Mesenteric fat pad (tissue), 1 donor: Measurements from ENCODE around the gene TUG1. TPM values are rescaled to one million over a fixed set of nuclear protein-coding genes. Genes with fewer than 3 reads are reported as not detected.
A peak's percentile ranks its signal among the peaks of the same experiment; 100 is the strongest.

Experiments used
- DNase-seq: peaks from one replicate; pipeline ENCODE4 v3.0.0-alpha.2; 2020; ENCODE audit warnings: low spot score
- long read RNA-seq: library from polyadenylated mRNA; unstranded; transcript quantifications from one replicate; pipeline ENCODE4 v2.0.0, GENCODE V29; 2020
- total RNA-seq: library from RNA; stranded (reverse); fragmentation: NEBNext Ultra II Directional; extraction: Animal tissue kit (Norgen Biotek cat#: 25700); gene quantifications from one replicate; pipeline ENCODE4 v1.2.1, GENCODE V29; 2021
- donor health status: DM: yes; HTN: yes; CAD: no.

Gene TUG1
- 52.2 TPM for total RNA-seq
- long read RNA-seq, full-length matches to known transcripts: 42 of 59 reads
- long read RNA-seq, partial matches to known transcripts: 0 of 59 reads
- long read RNA-seq, other reads (novel, unspliced or antisense): 17 of 59 reads

DNA sequence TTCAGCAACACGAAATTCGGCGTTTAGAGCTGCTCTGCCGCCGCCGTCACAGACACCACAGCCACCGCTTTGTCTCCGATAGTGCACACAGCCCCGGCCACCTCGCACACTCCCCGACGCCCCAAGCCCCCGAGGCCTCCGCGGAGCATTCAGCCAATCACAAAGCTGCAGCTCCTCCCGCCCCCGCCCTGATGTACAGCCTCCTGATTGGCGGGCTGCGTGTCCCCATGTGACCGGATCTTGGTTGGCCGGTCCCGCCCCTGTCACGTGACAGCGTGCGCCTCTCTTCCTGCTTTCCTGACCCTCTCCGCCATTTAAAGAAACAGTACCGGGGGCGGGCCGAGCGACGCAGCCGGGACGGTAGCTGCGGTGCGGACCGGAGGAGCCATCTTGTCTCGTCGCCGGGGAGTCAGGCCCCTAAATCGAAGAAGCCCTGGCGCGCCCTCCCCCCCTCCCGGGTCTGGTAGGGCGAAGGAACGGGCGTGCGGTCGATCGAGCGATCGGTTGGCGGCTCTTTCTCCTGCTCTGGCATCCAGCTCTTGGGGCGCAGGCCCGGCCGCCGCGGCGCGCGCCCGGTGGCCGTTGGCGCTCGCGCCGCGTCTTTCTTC, at the start of gene TUG1:
TSS of gene TUG1 (plus strand) at position 342 of the 608 bp plus-strand sequence.
- peak; percentile 99 for DNase-seq

DNA sequence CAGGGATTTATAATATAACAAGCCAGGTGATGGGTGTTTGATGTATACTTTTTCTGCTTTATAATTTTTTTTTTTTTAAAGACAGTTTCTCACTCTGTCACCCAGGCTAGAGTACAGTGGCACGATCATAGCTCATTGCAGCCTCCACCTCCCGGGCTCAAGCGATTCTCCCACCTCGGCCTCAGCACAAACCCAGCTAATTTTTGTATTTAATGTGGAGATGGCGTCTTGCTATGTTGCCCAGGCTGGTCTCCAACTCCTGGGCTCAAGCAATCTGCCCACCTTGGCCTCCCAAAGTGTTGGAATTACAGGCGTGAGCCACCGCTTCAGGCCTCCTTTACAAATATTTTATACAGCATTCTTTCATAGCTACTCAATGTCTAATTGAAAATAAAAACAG, 49.1 kb upstream of the TUG1 start:
- DNase-seq: no peak

DNA sequence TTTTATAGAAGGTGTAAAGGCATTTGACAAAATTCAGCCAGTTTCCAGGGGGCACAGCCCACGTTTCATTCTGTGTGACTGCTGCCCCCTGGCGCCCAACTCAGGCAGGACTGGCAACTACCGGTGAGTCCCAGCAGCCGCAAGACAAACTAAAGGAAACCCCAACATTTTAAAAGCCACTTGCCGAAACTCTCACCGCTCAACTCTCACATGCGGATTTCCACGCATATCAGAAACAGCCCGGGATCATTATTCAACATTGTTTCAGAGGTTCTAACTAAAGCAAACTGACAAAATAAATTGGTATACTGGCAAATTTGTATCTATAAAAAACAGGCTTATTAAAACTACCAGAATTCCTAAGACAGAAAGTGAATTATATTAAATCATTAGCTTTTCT, 48.7 kb upstream of the TUG1 start:
- DNase-seq: no peak

DNA sequence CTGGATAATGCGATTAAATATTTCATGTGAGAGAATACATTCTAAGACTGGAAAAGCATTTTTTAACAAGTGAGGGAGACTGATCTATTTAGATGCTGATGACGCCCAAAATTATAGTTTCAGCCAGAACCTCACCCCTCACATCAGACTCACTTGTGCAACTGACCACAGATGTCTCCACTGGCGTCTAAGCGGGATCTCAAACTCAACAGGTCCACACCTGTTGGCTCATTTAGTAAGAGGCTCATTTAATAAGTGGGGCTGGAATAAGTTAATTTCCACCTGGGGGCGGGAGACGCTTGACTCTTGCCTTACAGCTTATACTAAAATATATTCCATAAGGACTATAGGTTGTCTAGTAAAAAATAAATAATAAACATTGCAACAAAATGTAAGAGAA, 48.0 kb upstream of the TUG1 start:
- DNase-seq: no peak

DNA sequence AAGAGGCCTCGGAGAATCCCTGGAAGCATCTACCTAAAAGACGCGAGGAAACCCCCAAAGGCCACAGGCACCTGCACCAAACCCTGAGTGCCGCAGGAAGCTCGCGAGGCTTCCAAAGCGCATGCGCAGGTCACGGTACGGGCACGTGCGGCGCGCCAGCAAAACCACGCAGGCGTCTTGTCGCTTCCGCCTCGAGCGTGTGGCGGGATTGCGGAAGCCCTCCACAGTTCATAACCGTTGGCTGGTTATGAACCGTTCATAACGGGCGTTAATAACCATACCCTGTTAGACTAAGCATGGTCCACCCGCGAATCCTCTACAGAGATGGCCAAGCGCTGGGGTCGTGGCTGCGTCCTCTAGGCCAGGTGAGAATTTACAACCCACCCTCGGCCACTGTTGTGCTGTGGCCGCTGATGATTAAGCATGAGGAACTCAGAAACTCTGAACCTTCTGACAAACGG, 46.9 kb upstream of the TUG1 start:
- DNase-seq: no peak

DNA sequence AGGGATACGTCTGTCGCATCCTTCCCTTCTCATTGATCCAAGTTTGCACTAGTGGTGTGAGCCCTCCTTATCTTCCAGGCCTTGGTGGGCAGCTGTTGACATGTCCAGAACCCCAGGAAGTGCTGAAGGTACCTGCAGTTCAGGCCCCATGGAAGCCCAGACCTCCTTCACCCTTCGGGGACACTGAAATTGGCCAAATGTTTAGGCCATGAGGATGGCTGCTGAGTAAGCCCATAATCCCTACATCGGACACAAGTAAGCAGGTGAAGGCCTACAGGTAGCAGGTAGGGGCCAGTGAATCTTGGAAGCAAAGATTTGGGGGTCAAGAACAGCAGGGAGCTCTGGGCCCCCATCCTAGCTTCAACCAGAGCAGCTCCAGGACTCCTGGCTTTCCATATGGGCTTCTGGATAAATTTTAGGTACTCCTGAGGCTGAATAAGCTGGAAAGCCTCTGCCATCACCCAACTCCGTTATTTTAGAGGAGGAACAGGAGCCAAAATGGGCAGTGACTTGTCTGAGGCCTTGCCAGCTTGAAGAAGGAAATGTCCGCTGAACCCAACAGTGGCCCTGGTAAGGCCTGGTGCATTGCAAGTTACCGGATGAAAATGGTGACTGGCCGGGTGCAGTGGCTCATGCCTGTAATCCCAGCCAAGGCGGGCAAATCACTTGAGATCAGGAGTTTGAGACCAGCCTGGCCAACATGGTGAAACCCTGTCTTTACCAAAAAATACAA, 45.7 kb upstream of the TUG1 start:
- peak; percentile 69 for DNase-seq

DNA sequence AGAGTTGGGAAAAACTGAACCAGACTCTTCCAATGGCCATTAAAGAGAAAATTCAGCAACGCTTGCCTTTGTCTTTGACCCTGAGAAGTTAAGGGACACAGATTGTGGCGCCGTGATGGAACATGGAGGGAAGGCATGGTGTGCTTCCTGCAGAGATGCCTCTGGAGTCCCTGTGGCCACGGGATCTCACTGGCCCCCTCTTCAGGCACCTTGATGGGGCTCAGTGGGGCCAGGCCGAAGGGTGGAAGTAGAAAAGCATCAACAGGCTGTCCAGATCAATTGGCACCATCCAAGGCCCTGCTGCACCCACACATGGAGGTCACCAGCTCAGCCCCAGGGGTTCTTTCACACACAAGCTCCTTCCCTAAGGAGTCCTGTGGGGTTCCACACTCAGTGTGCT, 43.4 kb upstream of the TUG1 start:
- DNase-seq: no peak

DNA sequence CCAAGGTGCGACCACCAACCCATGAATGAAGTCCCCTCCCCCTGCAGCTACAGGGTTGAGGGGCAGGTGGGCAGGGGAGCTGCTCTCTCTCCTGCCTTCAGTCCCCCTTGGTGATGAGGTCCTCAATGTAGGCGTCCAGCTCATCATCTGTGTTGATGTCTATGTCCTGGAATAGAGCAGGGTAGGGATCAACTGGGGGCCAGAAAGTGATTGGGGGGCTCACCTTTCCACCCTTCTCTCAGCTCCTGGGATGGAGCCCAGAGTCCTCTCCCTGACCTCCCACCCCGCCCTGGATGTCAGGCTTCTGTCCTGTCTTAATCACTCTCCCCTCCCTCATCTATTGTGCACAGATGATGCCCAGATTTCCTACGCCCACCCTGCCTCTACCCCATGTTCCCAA, 42.4 kb upstream of the TUG1 start:
- no peak for DNase-seq

DNA sequence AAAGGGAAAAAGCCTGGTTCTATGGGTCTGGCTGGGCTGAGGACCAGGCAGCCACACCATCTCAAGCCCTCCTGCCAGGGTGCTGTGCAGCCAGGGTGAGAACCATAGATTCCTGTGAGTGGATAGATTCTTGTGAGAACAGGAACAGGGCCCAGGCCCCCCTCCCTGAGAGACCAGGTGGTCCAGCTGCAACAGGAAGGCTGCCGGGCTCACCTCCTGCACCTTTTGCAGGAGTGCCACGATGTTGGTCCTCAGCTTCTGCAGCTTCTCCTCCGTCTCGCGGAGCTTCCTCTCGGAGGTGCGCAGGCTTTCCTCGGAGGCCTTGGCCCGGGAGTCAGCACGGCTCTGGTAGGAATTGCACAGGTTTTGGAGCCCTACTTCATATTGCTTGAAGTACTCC, 41.3 kb upstream of the TUG1 start:
- no peak for DNase-seq

DNA sequence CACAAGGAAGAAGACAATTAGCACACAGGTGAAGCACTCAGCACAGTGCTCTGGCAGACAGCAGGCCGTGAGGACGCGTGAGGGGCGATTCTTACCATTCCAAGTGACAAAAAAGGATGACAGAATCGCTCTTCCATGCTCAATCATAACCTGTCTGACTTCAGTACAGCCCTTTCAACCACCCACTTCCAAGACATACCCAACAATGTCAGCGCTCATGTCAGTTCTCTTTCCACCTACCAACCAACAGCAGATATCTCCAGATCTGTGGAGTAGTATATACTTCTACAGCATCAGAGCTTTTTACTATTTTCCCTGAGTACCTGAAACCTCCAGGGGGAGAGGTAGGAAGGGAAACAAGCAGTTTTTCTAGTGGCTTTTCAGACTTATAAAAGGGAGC, 40.7 kb upstream of the TUG1 start:
- DNase-seq: no peak

DNA sequence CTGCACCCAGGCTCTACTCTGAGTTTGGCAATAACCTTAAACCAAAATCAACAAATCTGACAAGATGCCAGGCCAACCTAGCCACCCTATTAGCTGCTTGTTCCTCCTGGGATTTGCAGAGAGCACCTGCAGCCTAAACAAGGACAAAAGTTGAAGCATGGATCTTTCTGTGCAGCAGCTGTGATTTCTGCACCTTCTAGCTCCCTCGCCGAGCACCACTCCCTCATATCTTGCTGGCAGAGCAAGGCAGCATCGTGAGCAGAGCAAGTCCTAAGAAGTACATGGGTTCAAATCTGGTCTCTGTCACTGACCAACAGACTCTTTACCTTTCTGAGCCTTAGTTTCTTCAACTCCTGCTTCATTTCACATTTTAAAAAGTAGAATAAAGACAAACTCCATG, 38.8 kb upstream of the TUG1 start:
- DNase-seq: no peak

DNA sequence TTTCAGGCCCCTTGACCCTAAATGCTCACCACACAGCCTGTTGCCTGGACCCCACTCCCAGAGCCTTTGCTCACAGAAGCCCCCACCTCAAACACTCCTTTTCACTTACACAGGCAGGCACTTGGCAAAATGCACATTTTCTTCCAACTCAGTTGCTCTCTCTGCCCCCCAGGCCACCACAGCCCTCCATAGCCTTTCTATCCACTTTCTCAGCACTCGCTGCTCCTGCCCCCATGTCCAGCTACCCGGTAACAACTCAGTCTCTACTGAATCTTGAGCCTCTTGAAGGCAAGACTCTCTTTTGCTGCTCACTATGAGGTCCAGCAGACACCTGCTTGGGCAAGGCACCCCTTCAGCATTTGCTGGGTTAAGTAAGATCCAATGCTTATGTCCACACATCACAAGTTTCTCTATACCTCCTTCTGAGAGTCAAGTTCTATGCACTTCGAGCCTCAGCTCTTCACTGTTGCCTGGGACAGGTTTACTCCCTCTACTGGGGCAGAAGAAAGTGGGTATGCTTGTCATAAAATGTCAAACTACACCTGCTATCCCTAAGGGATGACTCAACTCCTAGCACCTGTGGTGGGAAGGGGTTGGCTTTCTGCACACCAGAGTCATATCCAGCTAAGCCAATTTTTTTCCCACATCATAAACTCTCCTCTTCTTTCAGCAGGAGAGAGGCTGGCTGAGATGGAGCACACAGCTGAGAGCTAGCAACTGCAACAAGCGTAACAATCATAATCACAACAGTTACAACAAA, 37.3 kb upstream of the TUG1 start:
- DNase-seq: no peak

DNA sequence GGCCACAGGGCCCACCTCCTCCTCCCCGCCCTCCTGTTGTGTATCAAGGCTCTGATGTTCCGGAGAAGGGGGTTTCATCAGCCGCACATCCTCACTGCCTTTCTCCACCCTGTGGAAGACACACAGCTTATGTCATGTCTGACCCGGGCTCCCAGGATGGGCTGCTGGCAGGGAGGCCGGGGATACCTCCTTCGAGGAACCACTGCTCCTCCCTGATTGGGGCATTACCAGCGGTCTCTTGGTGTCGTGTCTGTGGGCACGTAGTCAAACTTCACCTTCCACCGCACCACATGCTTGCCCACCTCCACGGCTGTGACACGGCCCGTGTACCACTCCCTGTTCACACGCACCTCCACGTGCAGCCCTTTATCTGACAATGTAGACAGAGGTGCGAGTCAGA, 36.4 kb upstream of the TUG1 start:
- no peak for DNase-seq

DNA sequence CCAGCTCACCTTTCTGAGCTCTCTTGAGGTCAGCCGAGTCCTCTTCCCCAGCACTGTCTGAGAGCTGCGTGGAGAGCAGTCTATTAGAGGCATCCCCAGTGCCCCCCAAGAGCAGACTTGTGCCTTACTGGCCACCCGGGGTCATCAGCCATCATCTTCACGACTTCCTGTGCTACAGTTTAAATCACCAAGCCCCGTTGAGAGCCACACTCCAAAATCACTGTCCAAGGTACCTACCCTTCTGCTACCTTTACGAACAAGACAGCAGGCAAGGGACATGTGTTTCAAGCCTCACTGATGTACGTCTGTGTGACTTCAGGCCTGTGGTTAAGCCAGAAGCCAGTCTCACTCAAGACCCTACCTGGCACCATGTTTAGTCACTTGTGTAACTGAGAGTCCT, 35.6 kb upstream of the TUG1 start:
- no peak for DNase-seq

DNA sequence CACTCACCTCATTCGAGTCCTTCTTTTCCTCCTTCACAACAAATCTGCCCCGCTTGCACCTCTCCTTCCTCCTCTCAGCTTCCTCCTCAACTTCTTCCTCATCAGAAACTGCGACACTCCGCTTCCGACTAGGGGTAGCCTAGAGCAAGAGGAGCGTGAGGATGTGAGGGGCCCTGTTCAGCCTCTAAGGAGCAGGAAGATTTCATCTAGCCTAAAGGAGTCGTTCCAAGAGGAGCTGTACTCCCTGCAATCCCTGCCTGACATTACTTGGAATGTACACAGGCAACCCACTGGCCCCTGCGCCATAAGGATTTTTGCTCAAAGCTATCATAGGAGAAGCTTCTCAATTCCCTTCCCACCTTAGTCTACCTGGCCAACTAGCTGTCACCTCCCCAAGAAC, 35.0 kb upstream of the TUG1 start:
- DNase-seq: no peak

DNA sequence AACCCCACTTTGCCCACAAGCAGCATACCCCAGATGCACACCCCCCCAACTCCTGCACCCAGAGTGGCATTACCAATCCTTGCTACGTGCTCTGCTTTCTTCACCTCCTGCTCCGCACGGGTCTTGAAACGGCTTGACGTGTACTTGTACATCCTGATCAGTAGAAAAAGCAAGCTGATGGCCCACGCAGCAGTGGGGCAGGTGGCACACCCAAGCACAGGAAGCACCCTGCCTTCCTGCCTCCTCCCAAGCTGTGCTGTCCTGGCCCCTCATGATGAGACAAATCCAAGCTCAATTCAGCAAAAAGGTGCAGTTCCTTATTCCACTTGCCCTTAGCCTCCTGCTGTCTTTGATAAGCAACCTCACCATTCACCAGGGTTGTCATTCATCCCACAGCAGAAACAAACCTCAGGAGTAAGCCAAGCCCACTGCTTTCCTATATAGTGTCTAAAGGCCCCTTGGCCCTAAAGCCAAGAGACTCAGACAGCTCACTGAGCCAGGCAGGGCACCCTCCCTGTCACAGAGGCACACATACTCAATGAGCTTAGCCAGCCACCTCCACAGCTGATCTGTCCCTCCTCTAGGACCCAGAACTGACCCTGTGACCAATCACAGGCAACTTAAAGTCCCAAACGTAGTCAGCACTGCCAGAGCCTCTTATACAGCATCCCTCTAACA, 28.2 kb upstream of the TUG1 start:
- no peak for DNase-seq

DNA sequence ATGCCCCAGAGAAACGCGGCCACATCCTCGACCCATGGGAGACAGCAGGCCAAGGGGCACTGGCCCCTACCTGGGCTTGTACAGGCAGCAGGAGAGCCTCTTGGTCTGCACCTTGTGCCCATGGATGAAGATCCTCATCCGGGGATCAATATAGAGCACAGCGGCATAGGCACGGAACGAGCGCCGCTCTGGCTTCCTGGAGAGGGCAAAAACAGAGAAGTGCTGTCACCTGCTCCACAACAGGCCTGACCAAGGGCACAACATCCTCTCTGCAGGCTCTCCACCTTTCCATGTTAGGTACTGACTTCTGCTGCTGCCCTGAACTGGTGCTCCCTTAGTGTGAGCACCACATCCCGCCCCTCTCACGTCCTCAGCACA, 27.7 kb upstream of the TUG1 start:
- DNase-seq: no peak

DNA sequence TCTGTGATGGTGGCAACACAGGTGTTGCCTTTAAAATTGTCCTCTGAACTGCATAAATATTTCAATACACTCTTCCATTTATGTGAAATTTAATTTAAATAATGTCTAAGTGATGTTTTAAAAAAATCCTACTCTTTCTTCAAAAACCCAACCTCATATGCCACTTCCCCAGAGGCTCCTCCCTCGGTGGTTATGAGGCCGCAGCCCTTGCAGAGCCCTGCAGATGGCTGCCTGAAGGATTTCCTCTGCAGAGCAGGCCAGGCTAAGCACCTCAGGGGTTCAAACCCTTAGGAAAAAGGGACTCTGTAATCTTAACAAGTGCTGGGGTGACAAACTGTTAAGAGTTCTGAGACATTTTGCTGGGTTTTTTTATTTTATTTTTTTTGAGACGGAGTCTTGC, 25.7 kb upstream of the TUG1 start:
- DNase-seq: no peak

DNA sequence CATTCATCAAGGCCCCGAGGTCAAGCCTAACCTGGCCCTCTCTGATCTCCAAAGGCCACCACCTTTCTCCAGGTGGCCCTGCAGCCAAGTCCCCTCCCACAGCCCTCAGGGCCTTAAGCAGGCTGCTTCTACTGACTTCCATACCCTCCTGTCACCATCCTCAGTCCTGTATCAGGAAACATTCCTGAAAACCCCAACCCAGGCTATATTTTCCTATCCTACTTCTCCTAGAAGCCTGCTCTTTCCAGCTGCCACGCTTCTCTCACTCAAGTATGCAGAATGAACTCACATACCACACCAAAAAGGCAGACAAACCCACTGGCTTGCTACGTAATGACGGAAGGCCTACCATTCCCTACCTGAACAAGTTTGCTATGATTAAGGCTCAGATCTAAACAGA, 24.1 kb upstream of the TUG1 start:
- DNase-seq: no peak

DNA sequence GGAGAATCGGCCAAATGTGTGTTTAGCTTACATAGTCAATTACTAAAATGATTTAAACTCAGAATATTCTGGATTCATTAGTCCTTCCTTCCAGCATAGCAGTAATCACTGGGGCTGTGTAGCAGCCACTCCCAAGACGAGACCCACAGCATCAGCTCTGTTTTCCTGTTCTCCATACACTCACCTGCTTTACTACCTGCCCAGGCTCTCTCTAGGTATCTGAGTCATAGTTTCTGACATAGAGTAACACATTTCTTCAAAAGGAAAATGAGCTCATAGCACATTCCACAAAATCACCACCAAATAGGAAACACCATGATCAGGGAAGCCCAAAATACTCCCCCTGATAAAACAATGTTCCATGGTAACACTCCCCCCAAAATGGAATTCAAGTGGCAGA, 23.4 kb upstream of the TUG1 start:
- DNase-seq: no peak

DNA sequence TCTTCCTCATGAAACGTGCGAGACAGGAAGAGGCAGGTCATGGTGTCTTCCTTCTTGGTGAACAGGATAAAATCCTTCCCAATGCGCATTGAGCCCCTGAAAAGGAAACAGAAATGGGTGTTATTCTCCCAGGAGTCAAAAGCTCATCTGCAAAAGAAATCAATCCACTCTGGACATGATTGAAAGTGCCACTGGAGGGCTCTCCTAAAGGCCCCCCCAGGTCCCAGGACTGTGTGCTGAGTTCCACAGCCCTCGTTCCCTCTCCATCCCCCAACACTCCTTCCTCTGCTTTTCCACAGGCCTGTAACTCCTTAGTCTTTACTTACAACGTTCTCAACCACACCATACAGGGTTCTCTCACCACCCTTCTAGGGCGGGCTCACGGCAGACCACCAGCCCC, 22.7 kb upstream of the TUG1 start:
- DNase-seq: no peak
